Mononuclear cell (primary cell): ENCODE results near the gene HSFX4. TPM values are rescaled to one million over a fixed set of nuclear protein-coding genes. Genes with fewer than 3 reads are reported as not detected.
"Not testable (repeated sequence)": the region's sequence is repeated elsewhere in the genome, so short reads cannot be mapped to it uniquely, and the experiment has no call there.

ENCODE experiments used
- H3K27me3 ChIP-seq: 2 replicates; pipeline ENCODE4 v1.6.0; 2011; ENCODE audit warnings: low read length, control low read depth; ENCODE audit not compliant: insufficient read depth
- H3K4me1 ChIP-seq: 2 replicates; pipeline ENCODE4 v1.5.1; 2011; ENCODE audit warnings: mild to moderate bottlenecking, low read length, control low read depth; ENCODE audit not compliant: insufficient read depth
- H3K4me3 ChIP-seq: 2 replicates; pipeline ENCODE4 v1.5.1; 2011; ENCODE audit warnings: mild to moderate bottlenecking, low read length, moderate library complexity
- H3K9me3 ChIP-seq: 2 replicates; pipeline ENCODE4 v1.5.1; 2011; ENCODE audit warnings: low read depth, mild to moderate bottlenecking, control low read depth, low read length
- total RNA-seq: library from RNA; depleted of rRNA; stranded (reverse); fragments of >200 nt; gene quantifications from one replicate; pipeline ENCODE4 v1.2.3, GENCODE V29; 2012

The HSFX4 gene, protein sequence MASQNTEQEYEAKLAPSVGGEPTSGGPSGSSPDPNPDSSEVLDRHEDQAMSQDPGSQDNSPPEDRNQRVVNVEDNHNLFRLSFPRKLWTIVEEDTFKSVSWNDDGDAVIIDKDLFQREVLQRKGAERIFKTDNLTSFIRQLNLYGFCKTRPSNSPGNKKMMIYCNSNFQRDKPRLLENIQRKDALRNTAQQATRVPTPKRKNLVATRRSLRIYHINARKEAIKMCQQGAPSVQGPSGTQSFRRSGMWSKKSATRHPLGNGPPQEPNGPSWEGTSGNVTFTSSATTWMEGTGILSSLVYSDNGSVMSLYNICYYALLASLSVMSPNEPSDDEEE
- not detected for total RNA-seq

DNA sequence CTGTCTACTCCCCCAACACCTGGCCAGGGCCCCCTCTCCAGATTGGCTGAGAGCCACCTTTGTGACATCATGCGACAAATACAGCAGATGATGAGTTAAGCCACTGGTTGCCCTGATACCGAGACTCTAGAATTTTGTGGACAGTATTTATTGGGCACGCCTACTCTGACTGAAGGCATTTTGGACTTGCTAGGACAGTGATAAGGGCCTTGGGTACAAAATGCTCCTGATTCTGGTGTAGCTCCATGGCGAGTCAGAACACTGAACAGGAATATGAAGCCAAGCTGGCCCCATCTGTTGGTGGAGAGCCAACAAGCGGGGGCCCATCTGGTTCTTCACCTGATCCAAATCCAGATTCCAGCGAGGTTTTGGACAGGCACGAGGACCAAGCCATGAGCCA, at the start of gene HSFX4:
Gene HSFX4, plus strand, starts transcription at position 174 of the 400 bp plus-strand sequence. Its CDS starts 72 bp downstream, at position 246.
- H3K9me3 ChIP-seq, H3K4me3 ChIP-seq, H3K27me3 ChIP-seq, H3K4me1 ChIP-seq: not testable (repeated sequence)

- H3K27me3 ChIP-seq, result no peaks in the 10 kb centered on the region
- H3K9me3 ChIP-seq, result no peaks in the 10 kb centered on the region
- no peak within 1 kb of the TSS for H3K4me3 ChIP-seq
- H3K4me1 ChIP-seq, result no peaks in the 10 kb centered on the region
Measured at GRCh38 chrX:149881081-149881711, 48.2 kb upstream of the HSFX4 start, which contains the start of gene MAGEA8. Gene MAGEA8 (plus strand): TSS chrX:149881183. CDS start chrX:149884273, 3,090 bp downstream.

DNA sequence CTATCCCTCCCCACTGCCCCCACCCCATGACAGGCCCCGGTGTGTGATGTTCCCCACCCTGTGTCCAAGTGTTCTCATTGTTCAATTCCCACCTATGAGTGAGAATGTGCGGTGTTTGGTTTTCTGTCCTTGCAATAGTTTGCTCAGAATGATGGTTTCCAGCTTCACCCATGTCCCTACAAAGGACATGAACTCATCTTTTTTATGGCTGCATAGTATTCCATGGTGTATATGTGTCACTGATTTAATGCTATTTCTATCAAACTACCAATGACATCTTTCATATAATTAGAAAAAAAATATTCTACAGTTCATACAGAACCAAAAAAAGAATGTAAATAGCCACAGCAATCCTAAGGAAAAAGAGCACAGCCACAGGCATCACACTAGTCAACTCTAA, 38.5 kb upstream of the HSFX4 start:
- not testable (repeated sequence) for H3K9me3 ChIP-seq, H3K27me3 ChIP-seq, H3K4me1 ChIP-seq, H3K4me3 ChIP-seq

- Histone ChIP-seq H3K9me3 (no peaks in the 10 kb centered on the region), H3K27me3 (no peaks in the 10 kb centered on the region), H3K4me3 (no peak overlapping the region), H3K4me1 (no peaks in the 10 kb centered on the region)
Measured at GRCh38 chrX:149898554-149898953, 30.8 kb upstream of the HSFX4 start.

DNA sequence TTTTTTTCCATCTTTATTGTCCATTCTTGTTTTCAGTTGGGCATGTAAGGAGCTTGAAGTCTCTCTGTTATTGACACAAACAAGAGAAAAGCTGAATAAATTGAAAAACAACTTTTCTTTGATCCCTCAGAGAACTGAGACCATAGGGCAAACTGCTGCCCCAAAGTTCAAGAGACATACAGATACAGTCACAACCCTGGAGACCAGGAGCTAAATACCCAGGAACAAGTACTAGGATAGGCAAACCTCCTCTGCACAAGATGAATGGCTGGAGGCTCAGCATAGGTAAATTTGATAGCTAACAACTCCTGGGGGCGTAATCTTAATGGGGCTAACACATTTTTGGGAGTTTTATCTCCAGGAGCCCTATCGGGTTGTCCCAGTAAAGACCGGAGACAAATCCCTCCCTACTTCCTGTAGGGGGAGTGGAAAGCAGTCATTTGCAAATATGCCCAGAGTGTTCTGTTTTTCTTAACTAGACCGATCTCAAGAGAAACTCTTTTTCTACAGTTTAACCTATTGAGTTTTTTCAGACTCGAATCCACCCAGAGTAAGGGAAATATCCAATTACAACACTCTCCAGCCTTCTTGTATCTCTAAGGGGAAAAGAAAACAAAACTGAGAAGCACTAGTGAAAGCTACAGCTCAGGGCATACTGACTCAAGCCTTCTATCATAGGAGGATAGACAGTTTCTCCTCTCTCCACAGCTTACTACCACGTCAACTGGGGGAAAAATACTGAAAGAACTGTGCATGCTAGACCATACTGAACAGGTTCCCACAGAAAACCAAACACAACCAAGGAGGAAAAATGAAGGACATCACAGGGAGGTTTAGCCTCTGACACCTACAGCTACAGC, 25.3 kb upstream of the HSFX4 start:
- no peaks in the 10 kb centered on the region for H3K27me3 ChIP-seq
- H3K4me1 ChIP-seq, result peaks cover 3% of the 10 kb centered on the region
- no peak overlapping the region for H3K4me3 ChIP-seq
- no peaks in the 10 kb centered on the region for H3K9me3 ChIP-seq

GRCh38 chrX:149908308-149908707, 21.1 kb upstream of the HSFX4 start:
- Histone ChIP-seq H3K9me3 (no peaks in the 10 kb centered on the region), H3K4me1 (peaks cover 3% of the 10 kb centered on the region), H3K4me3 (no peak overlapping the region), H3K27me3 (no peaks in the 10 kb centered on the region)

DNA sequence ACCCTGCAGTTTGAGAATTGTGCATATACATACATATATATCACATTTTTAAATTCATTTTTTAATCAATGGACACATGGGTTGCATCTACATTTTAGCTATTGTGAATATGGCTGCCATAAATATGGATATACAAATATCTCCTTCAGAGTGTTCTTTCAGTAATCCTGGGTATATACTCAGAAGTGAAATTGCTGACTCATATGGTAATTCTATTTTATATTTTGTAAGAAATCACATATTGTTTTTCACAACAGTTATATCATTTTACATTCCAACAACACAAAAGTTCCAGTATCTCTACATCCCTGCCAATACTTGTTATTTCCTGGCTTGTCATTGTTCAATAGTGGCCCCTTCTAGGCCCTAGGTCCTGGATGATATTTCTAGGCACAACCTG, 20.6 kb upstream of the HSFX4 start:
- no peaks in the 10 kb centered on the region for H3K27me3 ChIP-seq
- H3K9me3 ChIP-seq, result no peaks in the 10 kb centered on the region
- H3K4me1 ChIP-seq, result peaks cover 3% of the 10 kb centered on the region
- no peak overlapping the region for H3K4me3 ChIP-seq

GRCh38 chrX:149909324-149910177, 19.8 kb upstream of the HSFX4 start:
- Histone ChIP-seq H3K27me3 (no peaks in the 10 kb centered on the region), H3K4me3 (no peak overlapping the region), H3K9me3 (no peaks in the 10 kb centered on the region), H3K4me1 (no peaks in the 10 kb centered on the region)

DNA sequence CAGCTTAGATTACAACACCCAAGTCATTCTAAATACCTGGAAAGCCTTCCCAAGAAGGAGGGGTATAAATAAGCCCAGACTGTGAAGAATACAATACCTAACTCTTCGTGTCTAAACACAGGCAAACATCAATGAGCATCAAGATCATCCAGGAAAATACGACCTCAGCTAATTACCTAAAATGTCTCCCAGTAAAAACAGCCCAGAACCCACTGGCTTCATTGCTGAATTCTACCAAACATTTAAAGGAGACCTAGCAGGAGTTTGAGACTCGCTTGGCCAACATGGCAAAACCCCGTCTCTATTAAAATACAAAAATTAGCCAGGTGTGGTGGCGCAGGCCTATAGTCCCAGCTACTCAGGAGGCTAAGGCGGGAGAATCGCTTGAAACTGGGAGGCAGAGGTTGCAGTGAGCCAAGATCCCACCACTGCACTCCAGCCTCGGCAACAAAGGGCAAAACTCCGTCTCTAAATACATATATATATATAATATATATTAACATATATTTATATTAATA, 19.1 kb upstream of the HSFX4 start:
- Histone ChIP-seq H3K4me3 (no peak overlapping the region), H3K9me3 (no peaks in the 10 kb centered on the region), H3K4me1 (no peaks in the 10 kb centered on the region), H3K27me3 (no peaks in the 10 kb centered on the region)

DNA sequence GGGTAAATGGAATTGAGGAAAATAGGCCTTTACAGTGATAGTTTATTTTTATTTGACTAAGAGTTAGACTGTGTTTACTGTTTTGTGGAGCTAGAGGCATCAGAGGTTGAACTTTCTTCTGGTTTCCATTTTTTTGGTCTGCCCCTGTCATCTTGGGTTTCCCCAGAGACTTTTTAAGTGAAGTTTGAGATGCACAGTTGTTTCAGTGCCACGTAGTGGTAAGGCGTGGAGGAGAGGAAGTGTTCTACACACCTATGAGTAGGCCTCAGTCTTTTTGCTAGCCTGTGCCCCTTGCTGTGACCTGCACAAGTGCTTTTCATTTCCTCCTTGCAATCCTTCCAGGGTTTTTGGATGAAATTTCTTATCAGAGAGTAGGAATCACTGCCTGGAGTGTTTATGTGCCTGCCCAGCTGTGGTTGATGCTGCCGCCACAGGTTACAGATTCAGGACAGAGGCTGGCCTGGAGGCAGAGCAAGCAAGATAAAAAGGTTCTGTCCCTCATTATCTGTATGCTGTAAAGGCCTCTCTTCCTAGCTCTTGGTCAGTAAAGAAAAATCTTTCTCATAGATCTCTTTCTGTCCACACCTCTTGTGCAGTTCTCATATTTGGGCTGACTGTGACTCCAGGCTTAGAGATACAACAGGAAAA, 12.5 kb upstream of the HSFX4 start:
- Histone ChIP-seq H3K27me3 (no peaks in the 10 kb centered on the region), H3K4me3 (no peak overlapping the region), H3K4me1 (no peaks in the 10 kb centered on the region), H3K9me3 (no peaks in the 10 kb centered on the region)

GRCh38 chrX:149923836-149924235, 5.5 kb upstream of the HSFX4 start:
- not testable (repeated sequence) for H3K9me3 ChIP-seq, H3K4me1 ChIP-seq, H3K4me3 ChIP-seq, H3K27me3 ChIP-seq

GRCh38 chrX:149924434-149924833, 4.9 kb upstream of the HSFX4 start:
- H3K4me3 ChIP-seq, H3K4me1 ChIP-seq, H3K9me3 ChIP-seq, H3K27me3 ChIP-seq: not testable (repeated sequence)

DNA sequence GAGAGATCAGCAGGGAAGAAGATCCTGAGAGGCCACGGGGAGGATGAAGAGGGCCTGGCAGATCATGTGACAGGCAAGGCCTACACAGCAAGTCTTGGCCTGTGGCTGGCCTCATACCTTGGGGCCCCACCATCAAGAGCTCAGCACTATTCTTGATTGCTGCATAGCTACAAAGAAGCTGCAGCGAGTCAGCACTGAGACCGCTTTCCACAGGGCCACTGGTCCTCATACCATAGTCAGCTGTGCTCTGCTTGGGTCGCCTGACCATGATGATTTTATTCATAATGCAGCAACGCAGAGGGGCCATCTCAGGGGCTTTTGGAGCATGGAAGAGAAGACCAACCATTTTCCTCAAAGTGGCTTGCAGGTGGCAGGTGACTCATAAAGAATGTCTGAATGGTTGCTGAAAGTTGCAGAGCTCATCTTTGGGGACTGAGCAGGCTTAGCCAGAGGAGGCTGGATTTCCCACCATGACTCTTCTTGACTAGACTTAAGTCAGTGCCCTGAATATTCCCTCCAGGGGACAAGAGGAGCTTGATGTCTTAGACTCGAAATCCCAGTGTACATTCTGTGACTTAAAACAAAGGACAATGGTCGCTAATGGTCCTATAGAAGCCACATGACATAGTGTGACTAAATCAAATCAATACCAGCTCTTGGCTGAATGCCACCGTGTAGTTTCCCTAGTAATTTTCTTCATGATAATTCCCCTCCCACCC, 2.0 kb upstream of the HSFX4 start:
- H3K9me3 ChIP-seq, result not testable (repeated sequence)

DNA sequence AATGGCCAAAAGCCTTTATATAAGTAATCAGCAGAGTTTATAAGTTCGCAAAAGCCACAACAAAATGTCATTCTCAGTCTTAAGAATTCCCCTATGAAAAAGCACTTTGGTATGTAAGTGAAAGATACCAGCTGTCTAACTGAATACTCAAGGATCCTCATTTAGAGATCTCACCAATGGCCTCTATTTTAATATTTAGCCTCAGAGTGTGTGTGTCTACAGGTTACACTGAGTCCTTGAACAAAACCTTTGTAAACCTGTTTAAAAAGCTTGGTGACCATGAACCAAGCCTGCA, 1.5 kb upstream of the HSFX4 start:
- H3K27me3 ChIP-seq, H3K4me3 ChIP-seq, H3K9me3 ChIP-seq, H3K4me1 ChIP-seq: not testable (repeated sequence)

More for the DNA sequence above, 2.0 kb upstream of the HSFX4 start:
- H3K27me3 ChIP-seq, H3K4me3 ChIP-seq, H3K4me1 ChIP-seq: not testable (repeated sequence)
